ENCODE measurements around the gene CAPRIN1.

CAPRIN1 gene

GRCh38 chr11:34145847-34146381, 94.4 kb downstream of the CAPRIN1 start:
- no peak for DNase-seq (ENCODE audit: low read depth in 2 of 2)

DNA sequence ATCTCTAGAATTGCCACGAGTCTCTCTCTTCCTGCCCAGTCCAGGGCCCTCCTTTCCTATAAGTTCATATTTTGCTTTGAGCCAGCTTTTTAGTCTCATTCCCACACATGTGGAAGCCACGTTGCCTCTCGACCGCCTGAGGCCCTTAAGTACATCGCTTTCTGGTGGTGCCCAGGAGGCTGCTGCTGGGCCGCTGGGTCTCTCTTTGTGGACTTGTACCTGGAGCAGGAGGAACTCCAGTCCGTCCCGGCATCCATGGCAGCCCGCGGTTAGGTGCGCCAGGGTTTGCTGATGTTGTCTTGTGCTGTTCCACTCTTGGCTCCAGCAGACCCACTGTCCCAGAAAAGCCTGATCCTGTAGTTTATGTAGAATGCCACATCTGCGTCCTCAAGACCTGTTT, 94.9 kb downstream of the CAPRIN1 start:
- DNase-seq (ENCODE audit: low read depth in 2 of 2), result no peak

- DNase-seq (ENCODE audit: low read depth in 2 of 2), result no peak
These were observed 95.3 kb downstream of the CAPRIN1 start for GRCh38 chr11:34146866-34147265.

DNA sequence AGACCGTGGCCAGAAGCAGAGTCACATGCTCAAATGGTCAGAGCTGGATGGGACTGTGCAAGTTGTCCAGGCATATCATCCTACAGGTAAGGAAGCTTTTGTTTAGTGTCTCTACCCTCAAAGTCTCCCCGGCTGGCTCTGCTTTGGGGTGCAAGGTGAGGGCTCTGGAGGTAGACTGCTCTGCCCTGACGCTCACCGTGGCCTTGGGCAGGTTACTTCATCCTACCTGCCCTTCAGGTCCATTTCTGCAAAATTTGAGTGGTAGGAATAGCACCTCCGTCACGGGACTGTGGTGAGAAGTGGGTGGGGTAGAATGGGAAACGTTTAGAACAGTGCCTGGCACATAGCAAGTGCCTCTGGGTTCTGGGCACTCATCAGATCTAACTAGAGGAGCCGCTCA, 96.0 kb downstream of the CAPRIN1 start:
- no peak for DNase-seq (ENCODE audit: low read depth in 2 of 2)

DNA sequence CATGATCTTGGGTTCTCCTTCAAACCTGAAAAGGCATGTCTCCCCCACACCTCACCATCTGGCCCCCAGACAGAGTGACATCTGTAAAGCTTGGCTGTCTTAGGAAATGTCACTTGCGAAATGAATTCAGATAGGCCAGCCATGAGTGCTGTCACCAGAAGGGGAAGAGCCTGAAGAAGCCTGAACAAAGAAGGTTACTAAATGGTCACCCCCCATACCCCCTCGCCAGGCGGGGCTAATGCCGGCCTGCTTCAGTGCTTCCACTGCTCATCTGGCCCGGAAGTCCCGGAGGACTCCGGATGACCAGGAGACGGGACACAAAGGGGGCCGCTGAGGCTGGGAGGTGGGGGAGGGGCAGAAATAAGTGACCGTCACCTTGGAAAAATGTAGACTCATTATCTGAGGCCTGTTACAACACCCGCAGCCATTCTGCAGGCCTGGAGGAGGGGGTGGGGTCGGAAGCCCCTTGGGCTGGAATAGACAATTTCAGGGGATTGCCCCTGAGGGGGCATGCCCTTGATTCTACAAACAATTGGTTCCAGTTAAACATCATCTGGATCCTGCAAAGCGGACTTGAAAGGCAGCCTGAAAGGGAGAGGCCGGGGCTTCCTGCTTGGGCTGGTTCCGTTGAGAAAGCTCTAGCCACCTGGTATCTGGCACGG, 97.1 kb downstream of the CAPRIN1 start:
- no peak for DNase-seq (ENCODE audit: low read depth in 2 of 2)

DNA sequence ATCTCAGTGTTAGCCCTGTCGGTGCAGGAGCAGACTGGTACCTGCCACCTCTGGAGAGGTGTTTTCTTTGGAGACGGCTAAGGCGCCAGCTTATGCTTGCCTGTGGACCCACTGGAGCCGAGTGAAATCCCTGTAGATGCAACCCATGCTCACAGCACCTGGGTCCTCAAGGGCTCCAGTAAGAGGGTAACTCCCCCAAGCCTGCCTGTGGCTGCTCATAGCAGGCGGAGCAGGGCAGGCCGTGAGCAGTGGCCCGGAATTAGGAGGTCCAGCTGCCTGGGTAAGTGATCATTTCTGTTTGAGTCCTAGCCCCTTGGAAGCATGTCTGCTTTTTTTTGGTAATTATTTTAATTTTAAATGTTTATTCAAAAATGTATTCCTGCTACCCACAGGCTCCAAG, 97.7 kb downstream of the CAPRIN1 start:
- DNase-seq (ENCODE audit: low read depth in 2 of 2), result no peak

- DNase-seq (ENCODE audit: low read depth in 2 of 2), result no peak
These were observed 98.3 kb downstream of the CAPRIN1 start for GRCh38 chr11:34149786-34150185.

DNA sequence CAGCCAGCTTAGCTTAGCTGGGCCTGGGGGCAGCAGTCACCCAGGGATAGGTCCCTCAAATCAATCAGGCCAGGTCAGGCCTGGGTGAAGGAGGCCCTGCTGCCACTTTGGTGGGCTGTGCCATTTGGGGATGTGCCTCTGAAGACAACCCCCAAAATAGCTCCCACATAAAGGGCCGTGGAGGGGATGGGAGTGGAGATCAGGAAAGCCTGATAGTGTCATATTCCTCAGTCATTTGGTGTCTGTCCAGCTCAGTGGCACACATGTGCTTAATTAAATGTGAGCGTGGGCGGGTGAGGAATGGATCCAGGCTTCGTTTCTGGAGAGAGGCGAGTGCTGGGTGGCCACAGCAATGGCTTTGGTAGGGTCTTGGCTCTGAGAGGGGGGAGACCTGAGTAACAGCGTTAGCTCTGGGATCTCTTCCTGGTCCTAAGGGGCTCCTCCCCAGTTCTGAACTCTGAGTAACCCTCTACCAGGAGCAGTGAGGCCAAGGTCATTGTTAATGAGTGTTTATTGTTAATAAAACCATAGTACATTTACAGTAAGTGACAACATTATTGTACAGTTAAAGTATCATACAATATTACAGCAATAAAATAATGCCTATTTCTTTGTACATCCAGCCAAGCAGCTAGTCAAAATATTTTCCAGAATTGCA, 99.1 kb downstream of the CAPRIN1 start:
- no peak for DNase-seq (ENCODE audit: low read depth in 2 of 2)

All from stimulated activated CD8-positive, alpha-beta memory T cell treated with anti-CD3 and anti-CD28 coated beads, Interleukin-15, amount 100 ng/mL, for 48 hours (primary cell).